Measurements from ENCODE around the gene PIGT.

PIGT gene

GRCh38 chr20:45402946-45403345 is 13.0 kb upstream of the PIGT start:
- H3K27me3 ChIP-seq (ENCODE audit: control insufficient read depth in 1 of 2, insufficient read depth in 2 of 2, low read length in 2 of 2) = no peaks in the 10 kb centered on the region
- H3K9me3 ChIP-seq (ENCODE audit: low read length) = no peaks in the 10 kb centered on the region
- H3K4me3 ChIP-seq (ENCODE audit: low read depth in 1 of 2, low read length in 2 of 2) = no peak overlapping the region
- H3K36me3 ChIP-seq (ENCODE audit: insufficient read depth, low read length) = no peaks in the 10 kb centered on the region
- H3K27ac ChIP-seq (ENCODE audit: low read depth, low read length) = no peak overlapping the region
- H3K4me1 ChIP-seq (ENCODE audit: insufficient read depth, low read length) = peaks cover 5% of the 10 kb centered on the region
- H3K9ac ChIP-seq (ENCODE audit: low read length) = no peak overlapping the region

GRCh38 chr20:45404438-45404837 is 11.5 kb upstream of the PIGT start:
- Histone ChIP-seq H3K27me3 (ENCODE audit: control insufficient read depth in 1 of 2, insufficient read depth in 2 of 2, low read length in 2 of 2) (no peaks in the 10 kb centered on the region), H3K4me3 (ENCODE audit: low read depth in 1 of 2, low read length in 2 of 2) (no peak overlapping the region), H3K27ac (ENCODE audit: low read depth, low read length) (no peak overlapping the region), H3K9ac (ENCODE audit: low read length) (no peak overlapping the region), H3K9me3 (ENCODE audit: low read length) (no peaks in the 10 kb centered on the region), H3K4me1 (ENCODE audit: insufficient read depth, low read length) (peaks cover 15% of the 10 kb centered on the region), H3K36me3 (ENCODE audit: insufficient read depth, low read length) (peaks cover 7% of the 10 kb centered on the region)

GRCh38 chr20:45405571-45406259 is 10.2 kb upstream of the PIGT start:
- Histone ChIP-seq H3K4me1 (ENCODE audit: insufficient read depth, low read length) (peaks cover 15% of the 10 kb centered on the region), H3K36me3 (ENCODE audit: insufficient read depth, low read length) (peaks cover 20% of the 10 kb centered on the region), H3K27me3 (ENCODE audit: control insufficient read depth in 1 of 2, insufficient read depth in 2 of 2, low read length in 2 of 2) (no peaks in the 10 kb centered on the region), H3K9me3 (ENCODE audit: low read length) (no peaks in the 10 kb centered on the region), H3K27ac (ENCODE audit: low read depth, low read length) (peak overlapping the region; percentile 94), H3K9ac (ENCODE audit: low read length) (peak overlapping the region; percentile 84), H3K4me3 (ENCODE audit: low read depth in 1 of 2, low read length in 2 of 2) (peak overlapping the region; percentile 72 to 82)

GRCh38 chr20:45406260-45407066 is 9.5 kb upstream of the PIGT start:
- Histone ChIP-seq H3K4me1 (ENCODE audit: insufficient read depth, low read length) (peaks cover 15% of the 10 kb centered on the region), H3K9ac (ENCODE audit: low read length) (peak overlapping the region; percentile 55), H3K4me3 (ENCODE audit: low read depth in 1 of 2, low read length in 2 of 2) (peak overlapping the region; percentile 72 to 82), H3K27me3 (ENCODE audit: control insufficient read depth in 1 of 2, insufficient read depth in 2 of 2, low read length in 2 of 2) (no peaks in the 10 kb centered on the region), H3K9me3 (ENCODE audit: low read length) (no peaks in the 10 kb centered on the region), H3K36me3 (ENCODE audit: insufficient read depth, low read length) (peaks cover 28% of the 10 kb centered on the region), H3K27ac (ENCODE audit: low read depth, low read length) (peak overlapping the region; percentile 94)

GRCh38 chr20:45407067-45407745 is 8.7 kb upstream of the PIGT start:
- Histone ChIP-seq H3K4me1 (ENCODE audit: insufficient read depth, low read length) (peaks cover 15% of the 10 kb centered on the region), H3K36me3 (ENCODE audit: insufficient read depth, low read length) (peaks cover 35% of the 10 kb centered on the region), H3K9me3 (ENCODE audit: low read length) (no peaks in the 10 kb centered on the region), H3K9ac (ENCODE audit: low read length) (peak overlapping the region; percentile 55), H3K27ac (ENCODE audit: low read depth, low read length) (peak overlapping the region; percentile 94), H3K27me3 (ENCODE audit: control insufficient read depth in 1 of 2, insufficient read depth in 2 of 2, low read length in 2 of 2) (no peaks in the 10 kb centered on the region), H3K4me3 (ENCODE audit: low read depth in 1 of 2, low read length in 2 of 2) (peak overlapping the region; percentile 72 to 82)

- H3K9me3 ChIP-seq (ENCODE audit: low read length) = no peaks in the 10 kb centered on the region
- peak within 1 kb of the TSS; percentile 72 to 82 for H3K4me3 ChIP-seq (ENCODE audit: low read depth in 1 of 2, low read length in 2 of 2)
- peaks cover 40% of the 10 kb centered on the region for H3K36me3 ChIP-seq (ENCODE audit: insufficient read depth, low read length)
- H3K27me3 ChIP-seq (ENCODE audit: control insufficient read depth in 1 of 2, insufficient read depth in 2 of 2, low read length in 2 of 2) = no peaks in the 10 kb centered on the region
- peaks cover 15% of the 10 kb centered on the region for H3K4me1 ChIP-seq (ENCODE audit: insufficient read depth, low read length)
- H3K27ac ChIP-seq (ENCODE audit: low read depth, low read length) = peak within 1 kb of the TSS; percentile 94
- peak within 1 kb of the TSS; percentile 55 for H3K9ac ChIP-seq (ENCODE audit: low read length)
These were observed 7.9 kb upstream of the PIGT start, which contains the start of gene DBNDD2 for GRCh38 chr20:45407783-45408645. Gene DBNDD2 (plus strand): TSS chr20:45408289. CDS start chr20:45408468, 179 bp downstream.

- Histone ChIP-seq H3K4me1 (ENCODE audit: insufficient read depth, low read length) (peaks cover 15% of the 10 kb centered on the region), H3K36me3 (ENCODE audit: insufficient read depth, low read length) (peaks cover 40% of the 10 kb centered on the region), H3K4me3 (ENCODE audit: low read depth in 1 of 2, low read length in 2 of 2) (peak overlapping the region in 1 of 2 donors; percentile 72), H3K27me3 (ENCODE audit: control insufficient read depth in 1 of 2, insufficient read depth in 2 of 2, low read length in 2 of 2) (no peaks in the 10 kb centered on the region), H3K27ac (ENCODE audit: low read depth, low read length) (peak overlapping the region; percentile 94), H3K9ac (ENCODE audit: low read length) (no peak overlapping the region), H3K9me3 (ENCODE audit: low read length) (no peaks in the 10 kb centered on the region)
These were observed 7.2 kb upstream of the PIGT start for GRCh38 chr20:45408646-45409213.

GRCh38 chr20:45409521-45410272 is 6.2 kb upstream of the PIGT start:
- Histone ChIP-seq H3K36me3 (ENCODE audit: insufficient read depth, low read length) (peaks cover 40% of the 10 kb centered on the region), H3K4me3 (ENCODE audit: low read depth in 1 of 2, low read length in 2 of 2) (no peak overlapping the region), H3K27ac (ENCODE audit: low read depth, low read length) (no peak overlapping the region), H3K9me3 (ENCODE audit: low read length) (no peaks in the 10 kb centered on the region), H3K9ac (ENCODE audit: low read length) (no peak overlapping the region), H3K27me3 (ENCODE audit: control insufficient read depth in 1 of 2, insufficient read depth in 2 of 2, low read length in 2 of 2) (no peaks in the 10 kb centered on the region), H3K4me1 (ENCODE audit: insufficient read depth, low read length) (peaks cover 15% of the 10 kb centered on the region)

GRCh38 chr20:45410887-45411286 is 5.1 kb upstream of the PIGT start:
- no peaks in the 10 kb centered on the region for H3K9me3 ChIP-seq (ENCODE audit: low read length)
- no peak overlapping the region for H3K4me3 ChIP-seq (ENCODE audit: low read depth in 1 of 2, low read length in 2 of 2)
- no peak overlapping the region for H3K27ac ChIP-seq (ENCODE audit: low read depth, low read length)
- peaks cover 21% of the 10 kb centered on the region for H3K4me1 ChIP-seq (ENCODE audit: insufficient read depth, low read length)
- peaks cover 40% of the 10 kb centered on the region for H3K36me3 ChIP-seq (ENCODE audit: insufficient read depth, low read length)
- H3K9ac ChIP-seq (ENCODE audit: low read length) = no peak overlapping the region
- H3K27me3 ChIP-seq (ENCODE audit: control insufficient read depth in 1 of 2, insufficient read depth in 2 of 2, low read length in 2 of 2) = no peaks in the 10 kb centered on the region

GRCh38 chr20:45412653-45413052 is 3.3 kb upstream of the PIGT start:
- Histone ChIP-seq H3K36me3 (ENCODE audit: insufficient read depth, low read length) (peaks cover 40% of the 10 kb centered on the region), H3K9me3 (ENCODE audit: low read length) (no peaks in the 10 kb centered on the region), H3K4me1 (ENCODE audit: insufficient read depth, low read length) (peaks cover 32% of the 10 kb centered on the region), H3K27ac (ENCODE audit: low read depth, low read length) (no peak overlapping the region), H3K4me3 (ENCODE audit: low read depth in 1 of 2, low read length in 2 of 2) (no peak overlapping the region), H3K27me3 (ENCODE audit: control insufficient read depth in 1 of 2, insufficient read depth in 2 of 2, low read length in 2 of 2) (no peaks in the 10 kb centered on the region), H3K9ac (ENCODE audit: low read length) (no peak overlapping the region)
